HG03135 (cell line): Measurements from ENCODE around the gene GABRB1.

Experiments
- ATAC-seq: cut with Tn5 transposase; IDR thresholded peaks from one replicate; pipeline ENCODE4 v1.9.1; 2021; ENCODE audit warnings: mild to moderate bottlenecking, moderate library complexity; ENCODE audit not compliant: unreplicated experiment

GABRB1 gene

DNA sequence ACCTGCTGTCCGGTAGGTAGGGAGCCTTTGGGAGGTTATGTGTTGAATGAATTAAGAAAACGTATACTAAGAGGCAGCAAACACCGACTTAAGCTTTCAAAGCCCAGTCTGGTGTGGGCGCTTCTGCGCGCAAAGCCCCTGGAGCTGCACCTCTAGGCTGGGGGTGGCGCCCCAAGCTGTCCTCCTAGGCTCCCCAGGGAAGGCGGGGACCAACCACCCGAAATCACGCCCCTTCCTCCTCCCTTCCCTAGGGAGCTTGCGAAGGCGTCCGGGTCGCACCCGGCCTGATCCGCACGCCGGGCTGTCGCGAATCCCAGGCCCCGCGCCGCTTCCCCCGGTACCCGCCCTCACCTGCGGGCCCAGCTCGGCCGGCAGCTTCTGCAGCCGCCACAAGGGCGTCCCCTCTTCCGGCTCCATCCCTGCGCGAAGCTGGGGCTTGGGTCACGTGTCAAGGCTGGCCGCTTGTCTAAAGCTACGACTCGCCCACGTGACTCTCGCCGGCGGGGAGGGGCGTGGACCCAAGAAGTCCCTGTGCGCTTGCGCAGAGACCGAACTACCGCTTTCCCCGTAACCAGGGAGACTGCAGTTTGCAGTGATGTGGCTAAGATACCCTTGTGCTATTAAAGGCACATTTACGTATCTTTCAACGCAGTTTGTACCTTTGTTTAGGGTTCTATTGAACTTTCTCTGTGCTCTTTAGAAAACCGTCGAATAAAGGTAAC is 432.0 kb downstream of the GABRB1 start, which contains the start of gene COMMD8:
TSS of gene COMMD8 (minus strand) at position 468 of the 722 bp plus-strand sequence. CDS start at position 417, 51 bp downstream.
- ATAC-seq: peak; percentile 84

DNA sequence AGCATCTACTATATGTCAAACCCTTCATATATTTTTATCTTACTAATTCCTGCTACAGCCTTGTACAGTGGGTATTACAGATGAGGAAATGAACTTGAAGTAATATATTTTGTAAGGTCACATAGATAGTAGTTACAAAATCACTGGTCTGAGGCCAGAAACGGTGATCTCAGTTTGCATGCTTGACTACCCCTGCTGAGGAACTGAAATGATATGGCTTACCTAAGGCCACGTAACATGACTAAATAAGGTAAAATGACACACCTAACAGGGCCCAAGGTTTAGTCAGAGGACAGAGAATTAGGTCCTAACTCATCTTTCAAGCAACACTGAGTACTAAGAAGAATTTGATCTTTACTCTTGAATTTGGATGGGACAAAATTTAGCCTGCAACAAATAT is 433.6 kb downstream of the GABRB1 start:
- peak; percentile 44 for ATAC-seq

DNA sequence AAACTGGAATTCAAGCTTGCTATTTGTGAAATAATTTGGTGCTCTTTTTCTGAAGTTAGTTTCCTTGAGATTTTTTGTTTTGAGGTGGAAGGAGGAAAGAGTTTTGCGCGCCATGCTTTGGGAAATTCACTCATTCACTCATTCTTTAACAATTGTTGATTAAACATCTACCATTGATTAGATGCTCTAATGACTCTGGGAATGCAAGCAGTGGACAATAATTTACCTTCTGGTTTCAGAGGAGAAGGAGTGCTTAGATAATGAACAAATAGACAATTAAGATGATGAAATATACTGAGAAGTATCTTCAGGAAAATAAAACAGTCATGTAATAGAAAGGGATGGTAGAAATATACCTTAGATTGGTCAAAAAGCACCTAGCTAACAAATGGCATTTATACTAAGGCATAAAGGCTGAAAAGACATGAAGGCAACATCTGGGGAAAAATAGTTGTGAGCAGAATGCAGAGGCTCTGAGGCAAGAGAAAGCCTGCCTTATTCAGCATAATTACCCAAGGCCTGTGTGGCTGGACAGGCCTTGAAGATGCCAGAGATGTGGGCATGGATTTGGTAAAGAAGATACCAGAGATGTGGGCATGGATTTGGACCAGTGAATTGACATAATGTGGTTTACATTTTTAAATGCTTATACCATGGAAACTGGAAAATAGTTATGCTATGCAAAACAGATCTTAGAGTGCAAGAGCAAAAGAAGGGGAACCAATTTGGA is 434.9 kb downstream of the GABRB1 start:
- no peak for ATAC-seq

DNA sequence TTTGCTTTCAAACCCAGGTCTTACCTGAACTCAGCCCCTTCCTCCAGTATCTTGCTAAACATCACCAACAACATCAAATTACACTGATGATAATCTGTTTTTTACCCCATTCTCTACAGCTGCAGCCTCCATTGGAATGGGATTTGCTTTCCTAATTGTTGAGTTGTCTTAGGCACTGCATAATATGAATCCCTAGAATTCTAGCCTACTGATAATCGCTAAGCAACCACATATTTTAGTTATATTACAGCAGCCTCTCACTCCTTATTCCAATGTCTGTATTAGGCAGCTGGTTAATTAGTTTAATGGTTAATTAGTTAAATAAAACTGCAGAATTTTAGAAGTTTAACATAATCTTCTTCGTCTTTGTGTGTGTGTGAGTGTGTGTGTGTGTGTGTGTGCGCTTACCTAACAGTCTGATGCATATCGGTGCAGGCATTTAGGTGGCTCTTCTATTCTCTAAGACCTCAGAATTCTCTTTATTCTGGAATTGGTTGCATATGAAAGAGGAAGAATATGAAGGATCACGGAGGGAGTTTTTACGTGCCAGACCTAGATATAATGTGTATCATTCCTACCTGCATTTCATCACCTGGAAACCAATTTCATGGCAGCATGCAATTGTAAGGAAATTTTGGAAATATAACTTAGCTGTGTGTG is 437.5 kb downstream of the GABRB1 start:
- no peak for ATAC-seq

DNA sequence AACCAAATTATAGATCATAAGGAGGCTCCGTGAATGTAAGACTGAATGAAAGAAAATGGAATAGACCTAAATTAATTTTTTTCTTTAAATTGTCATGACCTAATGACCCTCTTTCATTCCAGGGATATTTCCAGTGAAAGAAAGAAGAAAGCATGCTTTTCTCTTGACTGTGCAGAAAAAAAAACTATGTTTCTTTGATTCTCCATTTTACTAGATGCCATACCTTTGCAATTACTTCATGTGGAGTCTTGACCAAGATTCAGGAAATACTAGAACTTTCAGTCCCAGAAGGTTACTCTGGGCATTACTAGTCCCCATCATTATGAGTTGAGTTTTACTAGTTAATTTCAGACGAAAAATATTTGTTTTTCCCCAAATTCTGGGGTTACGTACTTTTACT is 438.6 kb downstream of the GABRB1 start:
- no peak for ATAC-seq

DNA sequence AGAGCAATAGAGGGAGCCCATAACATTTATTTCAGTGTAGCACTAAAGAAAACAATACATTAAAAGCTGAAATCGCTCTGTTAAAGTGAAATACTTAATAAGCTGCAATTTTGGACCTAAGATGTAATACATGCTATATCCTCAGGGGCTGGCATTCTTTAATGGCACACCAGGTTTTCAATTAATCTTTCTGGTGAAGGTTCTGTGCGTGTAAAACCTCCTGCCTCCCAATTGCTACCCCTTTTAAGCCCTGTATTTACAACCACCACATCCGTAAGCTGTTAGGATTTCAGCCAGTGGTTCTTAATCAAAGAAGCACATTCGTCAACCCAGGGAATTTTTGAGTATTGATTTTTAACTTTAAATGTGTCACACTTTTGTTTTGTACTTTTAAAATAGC is 439.7 kb downstream of the GABRB1 start:
- no peak for ATAC-seq

DNA sequence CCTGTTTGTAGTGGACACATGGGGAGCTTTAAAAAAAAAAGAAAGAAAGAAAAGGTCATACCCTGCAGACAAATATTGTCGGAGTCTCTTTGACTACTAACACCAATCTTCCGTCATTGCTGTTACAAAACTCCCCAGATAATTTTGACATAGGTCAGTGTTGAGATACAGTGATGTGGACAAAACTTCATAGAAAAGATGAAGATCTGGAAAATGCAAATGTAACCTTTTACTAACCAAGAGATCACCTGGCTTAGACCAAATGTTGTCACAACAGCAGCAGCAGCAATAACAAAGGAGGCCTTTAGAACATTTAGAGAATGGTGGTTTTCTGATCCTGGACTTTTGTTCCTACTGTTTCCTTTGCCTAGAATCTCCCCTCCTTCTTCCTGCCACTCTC is 440.2 kb downstream of the GABRB1 start:
- no peak for ATAC-seq

DNA sequence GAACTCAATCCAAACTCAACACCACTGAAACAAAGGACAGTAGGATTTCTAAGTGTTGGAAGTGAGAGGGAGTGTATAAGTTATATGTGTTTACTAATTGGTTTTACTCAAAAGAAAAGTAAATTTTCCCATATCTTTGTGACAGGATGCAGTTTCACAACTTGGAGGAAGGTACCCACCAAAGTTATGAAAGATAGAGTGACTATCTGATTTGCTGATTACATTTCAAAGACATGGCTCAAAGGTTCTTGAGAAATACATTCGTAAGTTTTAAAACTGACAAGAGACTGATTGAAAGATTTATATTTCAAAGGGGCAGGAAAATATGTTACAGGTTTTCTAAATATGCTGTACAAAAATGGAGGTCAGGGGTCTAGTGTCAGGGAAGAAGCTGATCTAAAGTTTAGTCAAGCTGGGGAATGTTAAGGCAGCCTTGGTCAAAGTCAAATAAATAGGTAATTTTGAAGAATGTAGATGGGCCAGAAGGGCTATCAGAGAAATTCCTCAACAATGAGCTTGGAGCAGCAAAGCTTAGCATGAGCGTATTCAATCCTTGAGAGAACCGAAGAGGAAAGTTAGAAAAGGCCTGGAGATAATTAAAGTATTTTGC is 441.9 kb downstream of the GABRB1 start:
- no peak for ATAC-seq

DNA sequence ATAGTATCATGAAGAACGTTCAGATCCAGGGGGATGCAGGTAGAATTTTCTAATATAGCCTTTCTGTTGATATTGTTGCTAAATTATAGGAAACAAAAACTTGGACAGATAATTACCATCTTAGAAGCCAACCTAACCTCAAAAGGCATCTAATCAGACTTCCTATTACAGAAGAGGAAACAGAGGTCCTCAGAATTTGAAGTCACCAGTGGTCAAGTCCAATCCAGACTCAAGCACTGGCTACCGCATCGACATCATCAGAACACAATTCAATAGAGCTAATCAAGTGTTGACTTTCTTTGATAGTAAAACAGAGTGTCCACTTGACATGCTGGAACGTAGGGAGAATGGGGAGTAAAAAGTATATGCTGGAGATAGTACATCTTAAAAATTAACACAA is 443.4 kb downstream of the GABRB1 start:
- no peak for ATAC-seq

DNA sequence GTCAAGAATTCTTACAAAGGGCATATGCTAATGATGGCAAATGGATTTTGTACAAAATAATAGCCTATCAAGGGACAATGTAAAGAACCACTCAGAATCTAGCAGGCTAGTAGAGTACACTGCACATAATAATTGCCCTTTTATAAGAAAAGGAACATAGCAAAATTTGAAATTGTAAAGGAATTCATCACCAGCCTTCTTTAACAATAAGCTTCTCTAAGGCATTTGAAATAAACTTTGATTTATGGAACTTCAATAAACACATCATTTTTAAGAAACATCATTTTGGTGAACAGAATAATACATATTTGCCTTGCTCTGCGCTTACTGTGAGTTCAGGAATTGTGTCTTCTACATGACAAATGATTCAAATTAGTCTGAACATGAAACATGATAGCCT is 444.0 kb downstream of the GABRB1 start:
- no peak for ATAC-seq
